Skeletal muscle tissue (tissue), 4 donors: ENCODE measurements around the gene BANF2. TPM values are rescaled to one million over a fixed set of nuclear protein-coding genes. Genes with fewer than 3 reads are reported as not detected.

ENCODE experiments used
- H3K27ac ChIP-seq: one replicate; pipeline ENCODE4 v1.7.0; 2013; ENCODE audit warnings: mild to moderate bottlenecking, low read depth, low read length, inconsistent platforms
- H3K27me3 ChIP-seq, 3 donors: one replicate each; pipeline ENCODE4 v1.7.0; 2013; ENCODE audit warnings: low read length in 3 of 3; ENCODE audit not compliant: control insufficient read depth in 3 of 3, insufficient read depth in 3 of 3
- H3K36me3 ChIP-seq, 3 donors: one replicate each; pipeline ENCODE4 v1.7.0; 2013; ENCODE audit warnings: low read length in 3 of 3; ENCODE audit not compliant: control insufficient read depth in 3 of 3, insufficient read depth in 3 of 3
- H3K4me1 ChIP-seq, 3 donors: one replicate each; pipeline ENCODE4 v1.7.0; 2013; ENCODE audit warnings: low read length in 3 of 3, mild to moderate bottlenecking in 3 of 3; ENCODE audit not compliant: control insufficient read depth in 3 of 3, insufficient read depth in 3 of 3
- H3K4me3 ChIP-seq, 3 donors: one replicate each; pipeline ENCODE4 v1.7.0; 2013; ENCODE audit warnings: low read length in 3 of 3
- H3K9ac ChIP-seq, 3 donors: one replicate each; pipeline ENCODE4 v1.7.0; 2013; ENCODE audit warnings: low read length in 3 of 3, mild to moderate bottlenecking in 3 of 3, moderate library complexity in 2 of 3, low read depth in 1 of 3
- H3K9me3 ChIP-seq, 3 donors: one replicate each; pipeline ENCODE4 v1.7.0; 2013; ENCODE audit warnings: low read length in 3 of 3; ENCODE audit not compliant: control insufficient read depth in 3 of 3
- total RNA-seq: library from RNA; depleted of rRNA; stranded (reverse); fragments of >200 nt; gene quantifications from one replicate; pipeline ENCODE4 v1.2.3, GENCODE V29; 2014
- donor health status: Osteomylitis.

Gene BANF2
- total RNA-seq, 1 donor from 2014 or later = not detected

DNA sequence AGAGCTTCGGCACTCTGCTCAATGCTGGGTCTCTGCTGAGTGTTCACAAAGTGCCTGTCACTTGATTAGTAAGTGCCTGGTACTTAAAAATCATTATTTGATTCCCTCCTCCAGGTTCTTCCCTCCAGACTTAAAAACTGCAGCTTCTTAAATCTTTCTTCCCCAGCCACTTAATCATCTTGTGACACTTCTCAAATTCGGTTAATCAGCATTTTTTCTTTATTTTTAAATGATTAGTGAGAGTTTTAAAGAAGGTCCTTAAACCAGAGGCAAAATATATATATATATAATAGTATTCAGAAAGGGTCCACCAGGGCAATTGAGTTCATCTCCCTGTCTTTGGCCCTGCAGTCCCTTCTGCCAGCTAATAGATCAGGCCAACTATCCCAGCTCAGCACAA is 8.0 kb upstream of the BANF2 start:
- Histone ChIP-seq H3K9me3 (peaks cover 0 to 6% (median under 1%) of the 10 kb centered on the region in 3 donors), H3K9ac (no peak overlapping the region), H3K27ac (no peak overlapping the region), H3K4me3 (no peak overlapping the region), H3K27me3 (peaks cover 3 to 5% (median 4%) of the 10 kb centered on the region in 3 donors), H3K36me3 (peaks cover 0 to 2% (median 0%) of the 10 kb centered on the region in 3 donors), H3K4me1 (no peaks in the 10 kb centered on the region)

DNA sequence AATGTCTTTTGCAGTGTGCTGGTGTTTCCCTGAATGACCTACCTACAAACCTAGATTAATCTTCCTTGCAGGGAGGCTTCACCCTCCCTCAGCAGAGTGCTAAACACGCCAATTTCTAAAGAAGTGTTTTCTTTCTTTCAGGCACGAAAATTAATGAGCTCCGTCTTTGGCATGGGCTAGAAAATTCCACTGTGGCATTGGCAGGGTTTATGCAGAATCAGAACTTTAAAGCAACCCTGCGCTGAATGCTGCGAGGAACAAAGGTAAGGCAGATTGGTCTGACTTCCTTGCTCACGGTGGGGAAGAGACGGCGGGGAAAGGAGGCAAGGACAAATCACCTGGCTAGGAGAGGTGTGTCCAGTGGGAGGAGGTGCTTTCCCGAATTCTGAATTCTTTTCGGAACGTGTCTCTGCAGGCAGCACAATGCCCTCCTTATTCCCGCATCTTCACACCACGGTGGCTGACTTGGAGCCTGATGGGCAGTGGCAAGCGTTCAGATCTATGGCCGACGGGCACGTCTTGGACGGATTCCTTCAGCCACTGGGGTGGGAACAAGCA is 6.2 kb upstream of the BANF2 start:
- Histone ChIP-seq H3K9me3 (peaks cover 0 to 3% (median 0%) of the 10 kb centered on the region in 3 donors), H3K27me3 (peaks cover 0 to 5% (median 4%) of the 10 kb centered on the region in 3 donors), H3K4me3 (no peak overlapping the region), H3K27ac (no peak overlapping the region), H3K9ac (no peak overlapping the region), H3K36me3 (peaks cover 0 to 2% (median 0%) of the 10 kb centered on the region in 3 donors), H3K4me1 (no peaks in the 10 kb centered on the region)

- peaks cover 0 to 2% (median 0%) of the 10 kb centered on the region in 3 donors for H3K36me3 ChIP-seq
- H3K9ac ChIP-seq = no peak overlapping the region
- H3K4me1 ChIP-seq = no peaks in the 10 kb centered on the region
- peaks cover 0 to 5% (median 4%) of the 10 kb centered on the region in 3 donors for H3K27me3 ChIP-seq
- H3K27ac ChIP-seq = no peak overlapping the region
- no peak overlapping the region for H3K4me3 ChIP-seq
- peaks cover 0 to 3% (median 0%) of the 10 kb centered on the region in 3 donors for H3K9me3 ChIP-seq
These were observed 5.0 kb upstream of the BANF2 start for GRCh38 chr20:17694767-17695166.

DNA sequence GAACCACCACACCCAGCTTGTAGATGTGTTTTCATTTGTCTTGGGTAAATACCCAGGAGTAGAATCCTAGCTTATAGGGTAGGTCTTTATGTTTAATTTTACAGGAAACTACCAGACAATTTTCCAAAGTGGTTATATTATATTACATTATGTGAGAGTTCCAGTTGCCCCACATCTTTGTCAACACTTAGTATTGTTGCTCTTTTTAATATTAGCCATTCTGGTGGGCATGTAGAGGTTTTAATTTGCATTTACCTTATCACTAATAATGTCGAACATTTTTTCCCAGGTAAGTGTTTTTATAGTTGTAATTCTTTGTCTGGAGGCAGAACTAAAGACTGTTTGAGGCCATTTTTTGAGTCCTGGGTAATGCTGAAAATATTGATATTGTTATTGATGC is 3.5 kb upstream of the BANF2 start:
- H3K9me3 ChIP-seq = no peaks in the 10 kb centered on the region

GRCh38 chr20:17697171-17697570 is 2.6 kb upstream of the BANF2 start:
- Histone ChIP-seq H3K27ac (no peak overlapping the region), H3K4me1 (no peaks in the 10 kb centered on the region), H3K36me3 (peaks cover 0 to 2% (median 0%) of the 10 kb centered on the region in 3 donors), H3K9me3 (no peaks in the 10 kb centered on the region), H3K9ac (no peak overlapping the region), H3K27me3 (peaks cover 0 to 5% (median 4%) of the 10 kb centered on the region in 3 donors), H3K4me3 (no peak overlapping the region)

More for the DNA sequence above, 3.5 kb upstream of the BANF2 start:
- peaks cover 0 to 2% (median 0%) of the 10 kb centered on the region in 3 donors for H3K36me3 ChIP-seq
- no peak overlapping the region for H3K9ac ChIP-seq
- no peaks in the 10 kb centered on the region for H3K4me1 ChIP-seq
- H3K27ac ChIP-seq = no peak overlapping the region
- peaks cover 0 to 5% (median 4%) of the 10 kb centered on the region in 3 donors for H3K27me3 ChIP-seq
- H3K4me3 ChIP-seq = no peak overlapping the region

GRCh38 chr20:17698384-17698783 is 1.4 kb upstream of the BANF2 start:
- Histone ChIP-seq H3K27ac (no peak overlapping the region), H3K4me3 (no peak overlapping the region), H3K36me3 (peaks cover 0 to 2% (median 0%) of the 10 kb centered on the region in 3 donors), H3K9me3 (no peaks in the 10 kb centered on the region), H3K4me1 (no peaks in the 10 kb centered on the region), H3K9ac (no peak overlapping the region), H3K27me3 (peaks cover 0 to 4% (median 3%) of the 10 kb centered on the region in 3 donors)

DNA sequence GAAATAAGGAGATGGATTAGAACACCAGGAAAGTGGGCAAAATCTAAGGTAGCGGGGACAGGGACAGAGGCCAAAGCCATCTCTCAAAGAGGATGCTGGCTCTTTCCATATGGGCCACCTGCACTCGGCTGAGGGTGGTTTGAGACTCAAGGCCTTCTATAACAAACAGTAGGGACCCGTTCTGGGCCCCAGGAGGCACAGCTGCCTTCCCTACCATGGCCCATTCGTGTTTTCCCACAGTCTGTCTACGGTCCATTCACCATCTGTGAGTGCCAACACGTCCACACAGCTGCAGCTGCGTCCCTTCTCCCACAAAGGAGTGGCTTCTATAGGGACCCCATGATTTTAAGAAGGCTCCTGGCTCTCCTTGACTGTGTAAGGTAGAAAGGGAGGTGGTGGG is 871 bp downstream of the BANF2 start:
- Histone ChIP-seq H3K4me3 (no peak overlapping the region), H3K36me3 (no peaks in the 10 kb centered on the region), H3K9me3 (no peaks in the 10 kb centered on the region), H3K4me1 (no peaks in the 10 kb centered on the region), H3K9ac (no peak overlapping the region), H3K27me3 (no peaks in the 10 kb centered on the region), H3K27ac (no peak overlapping the region)

- Histone ChIP-seq H3K4me3 (no peak overlapping the region), H3K9ac (no peak overlapping the region), H3K4me1 (no peaks in the 10 kb centered on the region), H3K9me3 (no peaks in the 10 kb centered on the region), H3K27me3 (no peaks in the 10 kb centered on the region), H3K36me3 (no peaks in the 10 kb centered on the region), H3K27ac (no peak overlapping the region)
These were observed 2.1 kb downstream of the BANF2 start for GRCh38 chr20:17701826-17702225.

DNA sequence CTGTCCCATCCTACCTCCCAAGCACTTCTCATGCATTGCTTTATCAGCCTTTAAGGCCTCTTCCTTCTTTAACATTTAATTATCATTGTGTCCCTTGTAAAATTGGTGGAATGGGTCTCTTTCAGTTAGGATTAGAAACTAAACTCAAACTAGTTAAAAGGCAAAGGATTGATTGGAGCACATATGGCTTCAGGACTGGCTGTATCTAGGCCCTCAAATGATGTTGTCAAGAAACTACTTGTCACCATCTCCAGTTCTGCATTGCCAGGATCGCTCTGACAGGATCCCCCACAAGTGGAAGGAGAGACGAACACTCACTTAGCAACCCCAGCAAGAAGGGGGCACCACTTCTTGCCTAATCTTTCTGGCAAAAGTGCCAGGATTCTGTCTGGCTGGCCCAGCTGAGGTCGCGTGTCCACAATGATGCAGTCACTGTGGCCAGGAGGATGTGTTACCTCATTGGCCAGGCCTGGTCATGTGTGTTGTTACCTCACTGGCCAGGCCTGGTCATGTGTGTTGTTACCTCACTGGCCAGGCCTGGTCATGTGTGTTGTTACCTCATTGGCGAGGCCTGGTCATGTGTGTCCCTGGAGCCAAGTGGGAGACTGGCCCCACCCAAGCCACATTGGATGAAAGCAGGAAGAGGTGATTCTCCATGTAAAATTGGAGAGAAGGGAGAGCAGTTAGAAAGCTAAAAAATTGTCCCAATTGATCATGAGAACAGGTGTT is 5.0 kb downstream of the BANF2 start:
- Histone ChIP-seq H3K36me3 (no peaks in the 10 kb centered on the region), H3K27me3 (no peaks in the 10 kb centered on the region), H3K27ac (no peak overlapping the region), H3K4me3 (no peak overlapping the region), H3K9ac (no peak overlapping the region), H3K9me3 (no peaks in the 10 kb centered on the region), H3K4me1 (no peaks in the 10 kb centered on the region)

- Histone ChIP-seq H3K36me3 (no peaks in the 10 kb centered on the region), H3K9ac (no peak overlapping the region), H3K27me3 (no peaks in the 10 kb centered on the region), H3K4me3 (no peak overlapping the region), H3K4me1 (no peaks in the 10 kb centered on the region), H3K9me3 (no peaks in the 10 kb centered on the region), H3K27ac (no peak overlapping the region)
These were observed 6.2 kb downstream of the BANF2 start for GRCh38 chr20:17705916-17706315.
